22Rv1 (cell line): ENCODE data around the gene BMAL2.

Source experiments
- H3K27ac ChIP-seq: fragments of 450-650 bp; 2 replicates; pipeline ENCODE4 v1.5.1; 2017
- CTCF ChIP-seq: fragments of 450-650 bp; IDR thresholded peaks from 2 replicates; pipeline ENCODE4 v1.5.1; 2017; ENCODE audit warnings: mild to moderate bottlenecking
- ZFX ChIP-seq: fragments of 450-650 bp; IDR thresholded peaks from 2 replicates; pipeline ENCODE4 v1.6.1; 2017; ENCODE audit warnings: antibody characterized with exemption, borderline replicate concordance

The BMAL2 gene

GRCh38 chr12:27382171-27382795 lies 49.6 kb downstream of the BMAL2 start:
- TF ChIP-seq ZFX (no peak), CTCF (no peak)
- H3K27ac ChIP-seq, result no peak overlapping the region
